ENCODE data around the gene OTULIN.

DNA sequence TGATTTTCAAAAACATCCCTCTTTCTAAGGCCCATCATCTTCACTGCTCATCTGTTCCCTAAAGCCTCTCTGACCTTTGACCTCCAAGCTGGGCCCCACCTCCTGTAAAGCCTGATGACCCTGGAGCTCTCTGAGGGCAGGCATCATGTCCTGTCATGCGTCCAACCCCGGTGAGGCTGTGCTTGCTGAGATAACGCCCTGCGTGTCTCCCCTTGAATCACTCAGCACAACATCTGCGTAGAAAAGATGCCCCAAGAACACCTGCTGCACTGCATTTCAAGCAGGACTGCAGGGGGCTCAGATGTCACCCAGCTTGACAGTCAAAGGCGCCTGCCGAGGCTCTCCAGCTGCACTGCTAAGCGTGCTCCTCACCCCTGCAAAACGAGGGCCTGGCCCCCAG, 78.0 kb downstream of the OTULIN start:
- TF ChIP-seq CTCF (IDR thresholded peaks at IDR 0.05) (no peak), POLR2A (IDR thresholded peaks at IDR 0.05) (no peak)

Measured in uterus (tissue), 2 donors.